NCI-H2107 treated with DMSO at 0.1 percent for 48 hours (cell line): ENCODE data around the gene PRCP.

Experiments used
- DNase-seq: peaks from one replicate; lab custom pipeline; 2025; ENCODE audit not compliant: unreplicated experiment; lab: John Stamatoyannopoulos, UW

Gene PRCP

DNA sequence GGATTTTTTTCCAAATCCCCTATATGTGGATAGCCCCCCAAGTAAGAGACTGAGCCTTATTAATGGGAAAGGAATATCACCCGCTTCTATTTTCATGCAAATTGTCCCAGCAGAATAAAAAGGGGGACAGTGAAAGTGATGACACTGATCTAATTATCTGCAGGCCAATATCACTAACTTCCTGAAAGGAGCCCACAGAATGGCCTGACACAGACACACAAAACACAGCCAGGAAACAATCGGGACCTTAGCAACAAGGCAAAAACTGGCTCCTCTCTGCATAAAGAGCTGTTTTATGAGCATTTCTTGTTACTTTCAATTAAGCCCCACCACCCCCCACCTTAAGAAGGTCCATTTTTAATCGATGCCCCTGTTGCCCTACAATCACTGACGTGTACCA, 112.2 kb downstream of the PRCP start:
- DNase-seq, result no peak

DNA sequence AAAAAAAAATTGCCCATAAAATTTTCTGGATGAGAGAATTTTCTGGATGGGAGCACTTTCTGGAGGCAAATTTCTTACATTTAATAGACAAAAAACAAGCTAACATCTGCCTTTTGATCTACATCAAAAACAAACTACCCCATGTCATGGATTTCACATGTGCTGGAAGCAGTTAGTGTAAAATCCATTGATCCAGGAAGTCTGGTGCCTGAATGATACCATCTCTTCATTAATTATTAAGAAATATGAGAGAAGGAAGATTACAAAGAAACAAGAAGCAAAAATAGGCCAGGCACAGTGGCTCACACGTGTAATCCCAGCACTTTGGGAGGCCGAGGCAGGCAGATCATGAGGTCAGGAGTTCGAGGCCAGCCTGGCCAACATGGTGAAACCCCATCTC, 113.4 kb downstream of the PRCP start:
- DNase-seq, result no peak

DNA sequence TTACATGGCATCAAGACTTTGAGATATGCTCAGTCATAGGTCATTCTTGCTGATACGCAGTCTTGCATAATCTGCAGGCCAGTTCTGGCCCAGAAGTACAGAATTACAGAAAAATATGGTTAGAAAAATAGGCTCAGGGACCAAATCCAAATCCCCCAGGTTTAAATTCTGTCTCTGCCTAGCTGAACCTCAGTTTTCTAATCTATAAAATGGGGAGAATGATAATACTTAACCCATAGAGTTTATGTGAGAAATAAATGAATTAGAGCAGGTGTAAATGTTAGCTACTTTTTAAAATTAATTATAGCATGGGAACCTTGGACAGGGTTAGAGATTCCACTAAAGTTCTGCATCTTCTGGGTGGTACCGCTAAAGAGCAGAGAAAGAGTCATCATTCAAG, 114.2 kb downstream of the PRCP start:
- DNase-seq, result no peak

DNA sequence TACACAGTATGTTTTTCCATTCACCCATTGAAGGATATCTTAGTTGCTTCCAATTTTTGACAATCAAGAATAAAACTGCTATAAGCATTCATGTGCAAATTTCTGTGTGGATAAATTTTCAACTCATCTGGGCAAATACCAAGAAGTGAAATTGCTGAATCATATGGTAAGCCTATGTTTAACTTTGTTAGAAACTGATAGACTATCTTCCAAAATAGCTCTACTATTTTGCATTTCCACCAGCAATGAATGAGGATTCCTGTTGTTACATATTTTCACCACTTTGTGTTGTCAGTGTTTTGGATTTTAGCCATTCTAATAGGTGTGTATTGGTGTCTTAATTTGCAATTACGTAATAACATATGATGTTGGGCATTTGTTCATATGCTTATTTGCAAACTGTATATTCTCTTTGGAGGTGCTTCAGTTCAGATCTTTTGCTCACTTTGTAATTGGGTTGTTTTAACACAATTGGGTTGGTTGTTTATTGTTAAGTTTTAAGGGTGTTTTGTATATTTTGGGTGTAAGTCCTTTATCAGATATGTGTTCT, 117.3 kb downstream of the PRCP start:
- no peak for DNase-seq

DNA sequence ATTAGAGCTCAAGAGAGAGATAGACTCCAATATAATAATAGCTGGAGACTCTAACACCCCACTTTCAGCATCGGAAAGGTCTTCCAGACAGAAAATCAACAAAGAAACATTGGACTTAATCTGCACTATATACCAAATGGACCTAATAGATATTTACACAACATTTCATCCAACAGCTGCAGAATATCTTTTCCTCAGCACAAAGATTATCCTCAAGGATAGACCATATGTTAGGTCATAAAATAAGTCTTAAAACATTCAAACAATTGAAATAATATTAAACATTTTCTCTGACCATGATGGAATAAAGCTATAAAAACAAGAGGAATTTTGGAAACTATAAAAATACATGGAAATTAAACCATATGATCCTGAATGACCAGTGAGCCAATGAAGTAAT, 121.5 kb downstream of the PRCP start:
- no peak for DNase-seq

DNA sequence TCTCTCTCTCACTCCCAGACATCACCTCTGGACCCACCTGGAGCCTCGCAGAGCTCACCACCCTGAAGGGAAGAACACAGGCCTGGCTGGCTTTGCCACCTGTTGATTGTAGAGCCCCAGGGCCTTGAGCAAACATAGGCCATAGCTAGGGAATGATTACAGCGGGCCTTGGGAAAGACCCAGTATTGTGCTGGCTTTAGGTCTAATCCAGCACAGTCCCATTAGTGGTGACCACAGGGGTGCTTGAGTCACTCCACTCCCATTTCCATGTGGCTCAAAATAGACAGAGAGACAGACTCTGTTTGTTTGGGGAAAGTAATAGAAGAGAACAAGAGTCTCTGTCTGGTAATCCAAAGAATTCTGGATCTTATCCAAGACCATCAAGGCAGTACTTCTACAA, 123.9 kb downstream of the PRCP start:
- no peak for DNase-seq

DNA sequence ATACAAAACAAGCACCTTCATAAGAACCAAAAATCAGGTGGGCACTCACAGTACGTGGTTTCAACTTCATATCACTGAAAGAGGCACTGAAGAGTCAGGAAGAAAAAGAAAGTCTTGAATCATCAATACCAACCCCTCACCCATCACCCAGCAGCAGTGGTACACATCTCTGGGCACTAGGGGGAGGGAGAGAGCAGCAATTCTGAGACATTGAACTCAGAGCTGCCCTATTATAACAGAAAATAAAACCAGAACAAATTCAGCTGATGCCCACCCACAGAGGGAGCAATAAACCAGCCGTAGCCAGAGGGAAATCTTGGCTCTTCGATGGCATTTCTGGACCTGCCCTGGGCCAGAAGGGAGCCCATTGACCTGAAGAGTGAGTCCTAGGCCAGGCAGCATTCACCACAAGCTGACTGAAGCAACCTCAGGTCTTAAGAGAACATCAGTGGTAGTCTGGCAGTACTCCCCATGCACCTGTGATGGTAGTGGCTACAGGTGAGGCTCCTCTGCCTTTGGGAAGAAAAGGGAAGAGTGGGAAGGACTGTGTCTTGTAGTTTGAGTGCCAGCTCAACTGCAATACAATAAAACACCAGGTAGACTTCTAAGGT, 124.4 kb downstream of the PRCP start:
- no peak for DNase-seq

DNA sequence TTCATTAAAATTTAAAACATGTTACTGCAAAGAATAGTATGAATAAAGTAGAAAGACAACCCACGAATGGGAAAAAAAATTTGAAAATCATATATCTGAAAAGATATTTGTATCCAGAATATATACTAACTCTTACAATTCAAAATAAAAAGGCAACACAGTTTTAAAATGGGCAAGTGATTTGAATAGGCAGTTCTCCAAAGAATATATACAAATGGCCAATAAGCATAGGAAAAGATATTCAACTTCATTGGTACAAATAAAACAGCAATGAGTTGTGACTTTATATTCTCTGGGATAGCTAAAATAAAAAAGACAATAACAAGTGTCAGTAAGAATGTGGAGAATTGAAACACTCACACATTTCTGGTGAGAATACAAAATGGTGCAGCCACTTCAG, 125.0 kb downstream of the PRCP start:
- no peak for DNase-seq
